ENCODE data around the gene KLHL42. TPM values are rescaled to one million over a fixed set of nuclear protein-coding genes. Genes with fewer than 3 reads are reported as not detected.

Gene KLHL42
- total RNA-seq, 4 donors from 2014 or later = 14.0 to 30.3 (median 25.0) TPM

DNA sequence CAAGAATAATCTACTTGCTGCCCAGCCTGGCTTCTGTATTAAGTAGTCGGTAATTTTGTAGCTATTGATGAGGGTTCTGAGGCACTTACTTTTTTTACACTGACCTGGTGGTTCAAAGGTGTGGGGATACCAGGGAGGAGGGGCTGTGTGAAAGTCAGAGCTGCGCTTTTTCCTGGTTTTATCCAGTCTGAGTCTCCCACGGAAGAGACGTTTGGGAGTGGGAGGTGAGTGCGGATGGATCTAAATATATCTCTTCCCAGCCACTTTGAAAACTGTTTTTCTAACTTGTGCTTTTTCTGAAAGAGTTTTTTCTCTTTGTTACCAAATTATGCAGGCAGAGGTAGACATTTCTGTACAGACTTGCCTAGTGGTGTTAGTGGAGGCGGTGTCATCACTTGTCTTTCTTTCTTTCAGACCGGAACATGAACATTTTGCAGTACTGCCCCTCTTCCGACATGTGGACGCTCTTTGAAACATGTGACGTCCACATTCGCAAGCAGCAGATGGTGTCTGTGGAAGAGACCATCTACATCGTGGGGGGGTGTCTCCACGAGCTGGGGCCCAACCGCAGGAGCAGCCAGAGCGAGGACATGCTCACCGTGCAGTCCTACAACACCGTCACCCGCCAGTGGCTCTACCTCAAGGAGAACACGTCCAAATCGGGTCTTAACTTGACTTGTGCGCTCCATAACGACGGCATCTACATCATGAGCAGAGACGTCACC lies 17.4 kb downstream of the KLHL42 start:
- no peaks in the 10 kb centered on the region for H3K27me3 ChIP-seq

DNA sequence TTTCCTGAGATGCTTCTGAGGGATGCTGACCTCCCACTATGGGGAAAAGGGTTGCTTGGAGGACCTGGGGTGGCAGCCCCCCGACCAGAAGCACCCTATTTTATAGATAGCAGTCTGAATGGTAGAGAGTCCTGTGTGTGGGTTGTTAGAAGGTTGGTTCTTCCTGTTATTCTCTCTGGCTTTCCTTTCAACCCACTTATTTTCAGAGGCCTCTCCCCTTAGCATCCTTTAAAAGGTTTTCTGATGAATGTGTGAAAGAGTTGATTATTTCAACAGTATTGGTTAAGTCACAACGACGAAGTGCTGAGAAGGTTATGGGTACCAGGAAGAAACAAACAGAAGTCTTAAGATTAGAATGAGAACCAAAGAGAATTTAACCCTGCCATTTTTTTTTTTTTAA lies 20.8 kb downstream of the KLHL42 start:
- 85% methylated on average over 3 of the region's 3 CpGs for WGBS
- Histone ChIP-seq H3K36me3 (peaks cover 27% of the 10 kb centered on the region), H3K27ac (no peak overlapping the region), H3K9me3 (no peaks in the 10 kb centered on the region), H3K4me1 (no peaks in the 10 kb centered on the region), H3K27me3 (no peaks in the 10 kb centered on the region), H3K4me3 (no peak overlapping the region)
- DNase-seq (ENCODE audit: low spot score in 2 of 2) = no peak
- TF ChIP-seq POLR2A (IDR thresholded peaks at IDR 0.05) (no peak), POLR2AphosphoS5 (IDR thresholded peaks at IDR 0.05) (no peak), EP300 (IDR thresholded peaks at IDR 0.05) (no peak)
- TF ChIP-seq, protein P1, sequence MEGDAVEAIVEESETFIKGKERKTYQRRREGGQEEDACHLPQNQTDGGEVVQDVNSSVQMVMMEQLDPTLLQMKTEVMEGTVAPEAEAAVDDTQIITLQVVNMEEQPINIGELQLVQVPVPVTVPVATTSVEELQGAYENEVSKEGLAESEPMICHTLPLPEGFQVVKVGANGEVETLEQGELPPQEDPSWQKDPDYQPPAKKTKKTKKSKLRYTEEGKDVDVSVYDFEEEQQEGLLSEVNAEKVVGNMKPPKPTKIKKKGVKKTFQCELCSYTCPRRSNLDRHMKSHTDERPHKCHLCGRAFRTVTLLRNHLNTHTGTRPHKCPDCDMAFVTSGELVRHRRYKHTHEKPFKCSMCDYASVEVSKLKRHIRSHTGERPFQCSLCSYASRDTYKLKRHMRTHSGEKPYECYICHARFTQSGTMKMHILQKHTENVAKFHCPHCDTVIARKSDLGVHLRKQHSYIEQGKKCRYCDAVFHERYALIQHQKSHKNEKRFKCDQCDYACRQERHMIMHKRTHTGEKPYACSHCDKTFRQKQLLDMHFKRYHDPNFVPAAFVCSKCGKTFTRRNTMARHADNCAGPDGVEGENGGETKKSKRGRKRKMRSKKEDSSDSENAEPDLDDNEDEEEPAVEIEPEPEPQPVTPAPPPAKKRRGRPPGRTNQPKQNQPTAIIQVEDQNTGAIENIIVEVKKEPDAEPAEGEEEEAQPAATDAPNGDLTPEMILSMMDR (IDR thresholded peaks at IDR 0.05) = no peak

More for the DNA sequence above, 17.4 kb downstream of the KLHL42 start:
- Histone ChIP-seq H3K9me3 (no peaks in the 10 kb centered on the region), H3K27ac (no peak overlapping the region), H3K4me1 (no peaks in the 10 kb centered on the region), H3K36me3 (peaks cover 41% of the 10 kb centered on the region), H3K4me3 (no peak overlapping the region)
- 93% methylated on average over 24 of the region's 24 CpGs for WGBS
- TF ChIP-seq, protein P1 (IDR thresholded peaks at IDR 0.05) = no peak
- no peak for TF ChIP-seq POLR2A (IDR thresholded peaks at IDR 0.05)
- no peak for TF ChIP-seq POLR2AphosphoS5 (IDR thresholded peaks at IDR 0.05)
- TF ChIP-seq EP300 (IDR thresholded peaks at IDR 0.05) = no peak
- DNase-seq (ENCODE audit: low spot score in 2 of 2) = no peak

DNA sequence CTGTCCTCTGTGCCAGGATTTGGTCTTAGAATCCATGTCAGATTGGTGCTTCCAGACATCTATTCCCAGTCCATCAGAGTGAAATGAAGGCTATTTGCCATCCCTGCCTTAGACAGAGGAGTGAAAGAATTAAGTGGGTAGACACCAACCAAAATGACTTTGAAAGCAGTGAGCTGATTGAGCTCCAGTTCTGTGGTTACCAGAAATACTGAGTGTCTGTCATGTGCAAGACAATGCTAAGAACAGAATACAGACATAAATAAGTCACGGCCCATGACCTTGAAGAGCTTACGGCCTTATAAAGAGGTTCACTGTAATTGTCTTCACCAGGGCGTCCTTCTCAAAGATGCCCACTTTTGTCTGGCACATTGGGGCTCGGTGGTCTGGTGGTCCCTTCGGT lies 21.6 kb downstream of the KLHL42 start:
- no peaks in the 10 kb centered on the region for H3K9me3 ChIP-seq
- TF ChIP-seq POLR2AphosphoS5 (IDR thresholded peaks at IDR 0.05) (no peak), POLR2A (IDR thresholded peaks at IDR 0.05) (no peak), EP300 (IDR thresholded peaks at IDR 0.05) (no peak)
- TF ChIP-seq, protein P1 (IDR thresholded peaks at IDR 0.05) = no peak
- H3K27ac ChIP-seq = no peak overlapping the region
- no peaks in the 10 kb centered on the region for H3K4me1 ChIP-seq
- no peak for DNase-seq (ENCODE audit: low spot score in 2 of 2)
- H3K27me3 ChIP-seq = no peaks in the 10 kb centered on the region
- peaks cover 25% of the 10 kb centered on the region for H3K36me3 ChIP-seq
- 90% methylated on average over 5 of the region's 5 CpGs for WGBS
- H3K4me3 ChIP-seq = no peak overlapping the region

DNA sequence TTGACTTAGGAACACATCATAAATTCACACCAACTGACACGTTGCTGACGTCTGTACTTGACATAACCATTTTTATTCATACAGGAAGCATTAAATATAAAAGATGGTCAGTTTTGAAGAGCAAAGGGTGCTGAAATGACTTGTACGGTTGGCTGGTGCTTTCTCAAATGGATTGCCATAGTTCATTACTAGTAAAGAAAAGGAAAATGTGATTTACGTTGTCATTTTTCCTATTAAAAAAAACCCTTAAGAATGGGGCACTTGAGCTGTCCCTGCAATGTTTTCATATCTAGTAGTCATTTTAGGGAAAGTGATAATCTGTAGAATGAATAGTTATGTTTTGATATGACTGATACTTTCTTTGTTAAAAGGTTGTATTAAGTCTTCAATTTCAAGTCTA lies 22.5 kb downstream of the KLHL42 start:
- Histone ChIP-seq H3K36me3 (peaks cover 18% of the 10 kb centered on the region), H3K4me1 (no peaks in the 10 kb centered on the region), H3K27me3 (no peaks in the 10 kb centered on the region), H3K9me3 (no peaks in the 10 kb centered on the region), H3K4me3 (no peak overlapping the region), H3K27ac (no peak overlapping the region)
- TF ChIP-seq EP300 (IDR thresholded peaks at IDR 0.05) = no peak
- no peak for TF ChIP-seq POLR2AphosphoS5 (IDR thresholded peaks at IDR 0.05)
- TF ChIP-seq, protein P1 (IDR thresholded peaks at IDR 0.05) = no peak
- no peak for TF ChIP-seq POLR2A (IDR thresholded peaks at IDR 0.05)
- no peak for DNase-seq (ENCODE audit: low spot score in 2 of 2)
- WGBS = 67% methylated on average over 4 of the region's 4 CpGs

DNA sequence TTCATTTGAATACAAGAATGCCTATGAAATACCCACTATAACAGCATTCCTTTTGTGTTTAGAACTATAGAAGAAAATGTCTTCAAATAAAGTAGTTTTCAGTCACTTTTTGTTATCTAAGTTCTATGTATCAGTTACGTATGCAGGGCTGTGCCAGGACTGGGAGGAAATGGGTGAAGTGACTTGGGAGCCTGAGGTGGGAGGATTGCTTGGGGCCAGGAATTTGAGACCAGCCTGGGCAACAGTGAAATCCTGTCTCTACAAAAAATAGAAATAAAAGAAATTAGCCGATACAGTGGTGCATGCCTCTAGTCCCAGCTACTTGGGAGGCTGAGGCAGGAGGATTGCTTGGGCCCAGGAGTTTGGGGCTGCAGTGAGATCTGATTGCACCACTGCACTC lies 22.9 kb downstream of the KLHL42 start:
- TF ChIP-seq, protein P1 (IDR thresholded peaks at IDR 0.05) = no peak
- TF ChIP-seq POLR2A (IDR thresholded peaks at IDR 0.05) (no peak), EP300 (IDR thresholded peaks at IDR 0.05) (no peak), POLR2AphosphoS5 (IDR thresholded peaks at IDR 0.05) (no peak)
- Histone ChIP-seq H3K27me3 (no peaks in the 10 kb centered on the region), H3K4me1 (no peaks in the 10 kb centered on the region), H3K9me3 (no peaks in the 10 kb centered on the region), H3K27ac (no peak overlapping the region), H3K36me3 (peaks cover 14% of the 10 kb centered on the region), H3K4me3 (no peak overlapping the region)
- WGBS = 86% methylated on average over 2 of the region's 2 CpGs
- DNase-seq (ENCODE audit: low spot score in 2 of 2) = no peak
